K562 (cell line): Measurements from ENCODE around the gene EIF5. TPM values are rescaled to one million over a fixed set of nuclear protein-coding genes. Genes with fewer than 3 reads are reported as not detected.

Experiments used
- ATAC-seq: fragments of 200-7000 bp; cut with Tn5 transposase; 3 replicates; pipeline ENCODE4 v1.9.1; 2020; ENCODE audit warnings: moderate library complexity
- BruUV-seq: library from RNA; stranded (reverse); fragments of 400-500 nt; replicated peaks from 2 replicates; lab custom pipeline; 2021; lab: Mats Ljungman, UMichigan
- CTCF ChIA-PET: fragments of 300-600 bp; formaldehyde crosslinking; extraction: SDS; loops from one replicate; lab custom pipeline; 2021; ENCODE audit warnings: low intra/inter-chr PET ratio; lab: Yijun Ruan, JAX
- POLR2A ChIA-PET: fragments of 300-600, 350-650 bp; sonication (Branson Sonifier 250); formaldehyde crosslinking; extraction: SDS; loops from one replicate; lab custom pipeline; 2021; ENCODE audit warnings: antibody characterized with exemption, inconsistent platforms; lab: Yijun Ruan, JAX
- DNase-seq, 4 experiments: peaks; one replicate each; pipeline versions ENCODE4 v3.0.0 to v3.0.0-alpha.2; 2011 to 2018; ENCODE audit warnings: low spot score in 3 of 4, mixed read lengths in 3 of 4; ENCODE audit errors: extremely low read depth in 1 of 4
- FAIRE-seq: peaks from 2 replicates; lab custom pipeline; 2011; peaks lifted over from hg19 to GRCh38; lab: Jason Lieb, UNC
- H2AFZ ChIP-seq: 2 replicates; pipeline ENCODE4 v1.6.0; 2011; ENCODE audit warnings: low read depth, low read length, control low read depth, inconsistent platforms
- H3K27ac ChIP-seq: fragments of 200-600 bp; 3 replicates; pipeline ENCODE4 v1.8.0; 2011; ENCODE audit warnings: low read depth, mild to moderate bottlenecking, control low read depth, inconsistent platforms, low read length, moderate library complexity, mixed read lengths; ENCODE audit errors: extremely low read depth
- H3K27me3 ChIP-seq, 2 experiments: fragments of 300-600 bp in 1 of 2; 2 replicates in 1 of 2; 3 replicates in 1 of 2; pipeline versions ENCODE4 v1.6.0 to v1.8.0; 2011; ENCODE audit warnings: inconsistent platforms in 2 of 2, low read length in 2 of 2, mild to moderate bottlenecking in 1 of 2, mixed read lengths in 1 of 2, moderate library complexity in 1 of 2; ENCODE audit not compliant: control insufficient read depth in 2 of 2, insufficient read depth in 2 of 2
- H3K36me3 ChIP-seq: fragments of 300-600 bp; 3 replicates; pipeline ENCODE4 v1.8.0; 2011; ENCODE audit warnings: mild to moderate bottlenecking, low read length, inconsistent platforms; ENCODE audit not compliant: control insufficient read depth, insufficient read depth
- H3K4me1 ChIP-seq, 2 experiments: fragments of 200-600 bp in 1 of 2; replicated peaks in 1 of 2; 2 replicates in 1 of 2; 3 replicates in 1 of 2; pipeline versions ENCODE4 v1.5.1 to v1.8.0; 2011; ENCODE audit warnings: inconsistent platforms in 2 of 2, low read length in 2 of 2, mild to moderate bottlenecking in 1 of 2, mixed read lengths in 1 of 2, moderate library complexity in 1 of 2; ENCODE audit not compliant: control insufficient read depth in 2 of 2, insufficient read depth in 2 of 2
- H3K4me2 ChIP-seq: 2 replicates; pipeline ENCODE4 v1.6.1; 2011; ENCODE audit warnings: low read length, control low read depth, inconsistent platforms, mixed read lengths; ENCODE audit not compliant: insufficient read depth
- H3K4me3 ChIP-seq: fragments of 200-600 bp; sonication (generic), shearing (Covaris generic); 2 replicates; pipeline ENCODE4 v1.5.1; 2016; ENCODE audit warnings: control low read depth, inconsistent platforms
- H3K79me2 ChIP-seq: fragments of 200-600 bp; 3 replicates; pipeline ENCODE4 v1.8.0; 2011; ENCODE audit warnings: low read length, inconsistent platforms; ENCODE audit not compliant: control insufficient read depth, insufficient read depth
- H3K9ac ChIP-seq, 2 experiments: 2 replicates each; pipeline versions ENCODE4 v1.6.0 to v1.6.1; 2011; ENCODE audit warnings: low read depth in 2 of 2, low read length in 2 of 2, control low read depth in 1 of 2, inconsistent platforms in 1 of 2, mild to moderate bottlenecking in 1 of 2, mixed read lengths in 1 of 2; ENCODE audit not compliant: insufficient read depth in 1 of 2
- H3K9me1 ChIP-seq: one replicate; pipeline ENCODE4 v1.6.0; 2011; ENCODE audit warnings: inconsistent platforms, mild to moderate bottlenecking, low read length, moderate library complexity; ENCODE audit not compliant: control insufficient read depth, insufficient read depth
- H3K9me3 ChIP-seq: replicated peaks from 2 replicates; pipeline ENCODE4 v1.5.1; 2011; ENCODE audit warnings: low read depth, low read length, inconsistent platforms; ENCODE audit not compliant: control insufficient read depth, insufficient read depth
- H4K20me1 ChIP-seq: replicated peaks from 2 replicates; pipeline ENCODE4 v1.6.1; 2011; ENCODE audit warnings: low read length, inconsistent platforms, mixed read lengths; ENCODE audit not compliant: control insufficient read depth, insufficient read depth
- CBFA2T2 ChIP-seq: fragments of 450-650 bp; conservative IDR thresholded peaks from 2 replicates; pipeline ENCODE4 v1.6.1; 2017; ENCODE audit warnings: mild to moderate bottlenecking
- CCNT2 ChIP-seq: IDR thresholded peaks from 2 replicates; pipeline ENCODE4 v1.6.1; 2011; ENCODE audit warnings: borderline replicate concordance, low read depth, mild to moderate bottlenecking, moderate library complexity, mixed read lengths, low read length; ENCODE audit not compliant: insufficient read length; ENCODE audit errors: extremely low read depth
- CREB5 ChIP-seq: fragments of 250-450 bp; sonication (Bioruptor Pico); IDR thresholded peaks from 2 replicates; pipeline ENCODE4 v1.5.0; 2020; ENCODE audit warnings: mild to moderate bottlenecking
- FUS ChIP-seq: fragments of 200-400 bp; formaldehyde crosslinking; optimal IDR thresholded peaks from 2 replicates; pipeline ENCODE3; 2017; ENCODE audit warnings: low read depth, low read length
- LEF1 ChIP-seq: fragments of 450-650 bp; IDR thresholded peaks from 2 replicates; pipeline ENCODE4 v1.6.1; 2016; ENCODE audit warnings: mild to moderate bottlenecking
- MTA3 ChIP-seq: fragments of 450-650 bp; formaldehyde crosslinking; IDR thresholded peaks from 2 replicates; pipeline ENCODE4 v1.6.1; 2017; ENCODE audit warnings: mild to moderate bottlenecking, borderline replicate concordance
- PTRF ChIP-seq: fragments of 450-650 bp; IDR thresholded peaks from 2 replicates; pipeline ENCODE4 v1.6.1; 2016; ENCODE audit warnings: mild to moderate bottlenecking, missing genetic modification characterization, missing compliant biosample characterization
- RERE ChIP-seq: sonication (generic); formaldehyde crosslinking; IDR thresholded peaks from 2 replicates; pipeline ENCODE4 v1.8.0; 2023; ENCODE audit warnings: missing genetic modification reagents, mild to moderate bottlenecking, borderline replicate concordance
- TSC22D4 ChIP-seq: fragments of 450-650 bp; IDR thresholded peaks from 2 replicates; pipeline ENCODE4 v1.6.1; 2016; ENCODE audit warnings: missing genetic modification characterization, missing biosample characterization, control low read depth
- XRCC5 ChIP-seq: fragments of 200-400 bp; formaldehyde crosslinking; IDR thresholded peaks from 2 replicates; pipeline ENCODE4 v1.6.1; 2017; ENCODE audit warnings: low read depth, mild to moderate bottlenecking, low read length
- ZBTB11 ChIP-seq, 3 experiments: fragments of 200-800 bp in 1 of 3; fragments of 250-450 bp in 1 of 3; fragments of 450-650 bp in 1 of 3; sonication (Bioruptor Pico) in 1 of 3; sonication (Bioruptor generic) in 1 of 3; formaldehyde crosslinking in 1 of 3; IDR thresholded peaks; 2 replicates each; pipeline versions ENCODE4 v1.6.1 to v1.8.0; 2016 to 2022; ENCODE audit warnings: mild to moderate bottlenecking in 2 of 3, missing genetic modification characterization in 2 of 3, missing compliant biosample characterization in 1 of 3, moderate library complexity in 1 of 3
- WGBS: fragments of 100-300 bp; shearing (Covaris generic); methylation state at CpG from one replicate; pipeline ENCODE4 v1.1.6; 2016; ENCODE audit warnings: low coverage, mixed read lengths; ENCODE audit not compliant: insufficient coverage; ENCODE audit errors: missing lambda C conversion rate; 5-methylcytosine and 5-hydroxymethylcytosine counted together
- in situ Hi-C: fragments of 300-500 bp; cut with MboI; formaldehyde crosslinking; loops from 4 replicates; pipeline ENCODE4 v1.15.0; 2018; ENCODE audit warnings: inconsistent platforms, mixed read lengths
- intact Hi-C: fragments of 100-400 bp; cut with micrococcal nuclease; formaldehyde crosslinking; loops from 2 replicates; pipeline ENCODE4 v1.14.2; 2022
- polyA plus RNA-seq, 8 experiments: library from polyadenylated mRNA; depleted of rRNA in 4 of 8; stranded (reverse) in 5 of 8; unstranded in 3 of 8; fragments of >200 nt; fragmentation: Nextera tagmentation in 2 of 8; fragmentation: Illumina TruSeq in 1 of 8; extraction: Ambion mirVana in 2 of 8; extraction: Trizol in 1 of 8; gene quantifications; 2 replicates each; pipeline versions ENCODE4 v1.2.1 to v1.2.3, GENCODE V29; 2011 to 2014; ENCODE audit warnings: inconsistent platforms in 1 of 8, missing spikeins in 1 of 8
- total RNA-seq, 7 experiments: library from RNA; depleted of rRNA in 6 of 7; stranded (reverse); fragments of >200 nt in 6 of 7; fragmentation: Illumina TruSeq in 2 of 7; extraction: Trizol in 2 of 7; gene quantifications; 2 replicates each; pipeline versions ENCODE4 v1.2.1 to v1.2.3, GENCODE V29; 2011 to 2021; ENCODE audit warnings: low replicate concordance in 1 of 7

Gene EIF5
- total and polyA plus RNA-seq, 9 of the 15 experiments (the other 6 are each of a cell fraction or from before 2014, with no cell fraction given) = 92.7 to 442 (median 190) TPM

GRCh38 chr14:103317251-103317650 is 16.8 kb upstream of the EIF5 start:
- Histone ChIP-seq H3K4me1 (peaks cover 20 to 38% of the 10 kb centered on the region in 2 experiments), H3K9me1 (no peaks in the 10 kb centered on the region), H3K27ac (no peak overlapping the region), H3K9ac (no peak overlapping the region), H3K36me3 (no peaks in the 10 kb centered on the region), H3K4me2 (no peak overlapping the region), H2AFZ (no peak overlapping the region), H4K20me1 (no peaks in the 10 kb centered on the region), H3K79me2 (no peaks in the 10 kb centered on the region), H3K4me3 (no peak overlapping the region), H3K9me3 (no peaks in the 10 kb centered on the region), H3K27me3 (no peaks in the 10 kb centered on the region)
- BruUV-seq = no TSS peak
- in situ Hi-C loops (no loop called here), intact Hi-C loops (no loop called here)
- no peak for DNase-seq
- ChIA-PET POLR2A (interaction anchor here (0.9 kb wide), 1 partner anchor 8 kb away, joined by 3 read pairs; no protein-coding TSS in a partner anchor), CTCF (no interaction called here)
- 73% methylated on average over 5 of the region's 9 CpGs for WGBS
- no peak for ATAC-seq
- no peak for FAIRE-seq
- TF ChIP-seq XRCC5 (no peak), LEF1 (no peak), FUS (no peak), MTA3 (no peak), PTRF (tag) (no peak), TSC22D4 (tag) (no peak), CREB5 (CRISPR knock-in tag) (no peak), ZBTB11 (CRISPR knock-in tag; IDR thresholded peaks at IDR 0.05) (no peak), RERE (CRISPR knock-in tag) (no peak), CBFA2T2 (no peak), CCNT2 (no peak)
